GM23338 (cell line): Measurements from ENCODE around the gene POLDIP3. TPM values are rescaled to one million over a fixed set of nuclear protein-coding genes. Genes with fewer than 3 reads are reported as not detected.

Experiments used
- ATAC-seq: fragments of 200-7000 bp; cut with Tn5 transposase; 3 replicates; pipeline ENCODE4 v1.9.1; 2020
- DNase-seq: peaks from one replicate; pipeline ENCODE4 v3.0.0-alpha.2; 2015; ENCODE audit warnings: low spot score
- H2AFZ ChIP-seq: fragments of 200-600 bp; sonication (generic); 2 replicates; pipeline ENCODE4 v1.8.0; 2016; ENCODE audit warnings: antibody characterized with exemption, mild to moderate bottlenecking, moderate library complexity
- H3F3A ChIP-seq: fragments of 200-600 bp; sonication (generic); replicated peaks from 2 replicates; pipeline ENCODE4 v1.8.0; 2017; ENCODE audit warnings: antibody characterized with exemption, mixed run types, low read depth
- H3K27ac ChIP-seq: fragments of 200-600 bp; sonication (generic); 2 replicates; pipeline ENCODE4 v1.6.1; 2016; ENCODE audit warnings: low read depth
- H3K27me3 ChIP-seq: fragments of 200-600 bp; sonication (generic); 2 replicates; pipeline ENCODE4 v1.8.0; 2016; ENCODE audit warnings: mild to moderate bottlenecking, mixed run types, moderate library complexity; ENCODE audit not compliant: insufficient read depth
- H3K36me3 ChIP-seq: fragments of 200-600 bp; sonication (generic); 2 replicates; pipeline ENCODE4 v1.8.0; 2016; ENCODE audit warnings: mild to moderate bottlenecking; ENCODE audit not compliant: insufficient read depth
- H3K4me1 ChIP-seq: fragments of 200-600 bp; sonication (generic); 2 replicates; pipeline ENCODE4 v1.8.0; 2016; ENCODE audit warnings: mild to moderate bottlenecking, moderate library complexity; ENCODE audit not compliant: insufficient read depth
- H3K4me2 ChIP-seq: fragments of 200-600 bp; sonication (generic); 2 replicates; pipeline ENCODE4 v1.7.1; 2017; ENCODE audit warnings: mixed run types
- H3K4me3 ChIP-seq: fragments of 200-600 bp; sonication (generic); 2 replicates; pipeline ENCODE4 v1.6.1; 2016; ENCODE audit warnings: mixed run types
- H3K79me2 ChIP-seq: fragments of 200-600 bp; sonication (generic); replicated peaks from 2 replicates; pipeline ENCODE4 v1.8.0; 2017; ENCODE audit warnings: mild to moderate bottlenecking; ENCODE audit not compliant: insufficient read depth
- H3K9me2 ChIP-seq: fragments of 200-600 bp; sonication (generic); 2 replicates; pipeline ENCODE4 v1.8.0; 2017; ENCODE audit not compliant: insufficient read depth
- H4K20me1 ChIP-seq: fragments of 200-600 bp; sonication (generic); replicated peaks from 2 replicates; pipeline ENCODE4 v1.8.0; 2017; ENCODE audit warnings: mild to moderate bottlenecking; ENCODE audit not compliant: insufficient read depth
- H3K27ac Mint-ChIP-seq: 2 replicates; pipeline ENCODE4 v1.8.0; 2020; ENCODE audit warnings: inconsistent platforms, mild to moderate bottlenecking, moderate library complexity, mixed read lengths
- H3K27me3 Mint-ChIP-seq: 3 replicates; pipeline ENCODE4 v1.8.0; 2022; ENCODE audit warnings: low read depth, mild to moderate bottlenecking, moderate library complexity, mixed read lengths, inconsistent platforms; ENCODE audit not compliant: insufficient read depth, poor library complexity
- H3K36me3 Mint-ChIP-seq: 3 replicates; pipeline ENCODE4 v1.8.0; 2021; ENCODE audit warnings: low read depth, mild to moderate bottlenecking, inconsistent platforms, moderate library complexity, mixed read lengths
- H3K4me1 Mint-ChIP-seq: 3 replicates; pipeline ENCODE4 v1.8.0; 2020; ENCODE audit warnings: mild to moderate bottlenecking, inconsistent platforms, mixed read lengths
- H3K4me3 Mint-ChIP-seq: 3 replicates; pipeline ENCODE4 v1.8.0; 2021; ENCODE audit warnings: moderate library complexity, mild to moderate bottlenecking, inconsistent platforms, mixed read lengths
- H3K9me3 Mint-ChIP-seq: 3 replicates; pipeline ENCODE4 v1.8.0; 2020; ENCODE audit warnings: moderate library complexity, mild to moderate bottlenecking, inconsistent platforms, mixed read lengths
- CREB1 ChIP-seq: fragments of 250-450 bp; sonication (Bioruptor Pico); IDR thresholded peaks from 2 replicates; pipeline ENCODE4 v1.5.0; 2020; ENCODE audit warnings: low read depth, mild to moderate bottlenecking, moderate library complexity
- EZH2 ChIP-seq: fragments of 200-600 bp; sonication (generic); IDR thresholded peaks from one replicate; pipeline ENCODE4 v1.8.0; 2017; ENCODE audit warnings: antibody characterized with exemption, mild to moderate bottlenecking, low read depth; ENCODE audit not compliant: unreplicated experiment
- EZH2phosphoT487 ChIP-seq: fragments of 200-600 bp; sonication (generic); IDR thresholded peaks from one replicate; pipeline ENCODE4 v1.8.1; 2018; ENCODE audit warnings: antibody characterized with exemption; ENCODE audit not compliant: unreplicated experiment
- JUNB ChIP-seq: IDR thresholded peaks from one replicate; pipeline ENCODE4 v1.6.1; 2016; ENCODE audit warnings: antibody characterized with exemption; ENCODE audit not compliant: unreplicated experiment
- NANOG ChIP-seq: IDR thresholded peaks from 2 replicates; pipeline ENCODE4 v1.6.1; 2016; ENCODE audit warnings: antibody characterized with exemption, borderline replicate concordance
- POLR2AphosphoS5 ChIP-seq: IDR thresholded peaks from 2 replicates; pipeline ENCODE4 v1.6.1; 2016; ENCODE audit warnings: antibody characterized with exemption, low read depth
- STAT1 ChIP-seq: IDR thresholded peaks from one replicate; pipeline ENCODE4 v1.6.1; 2016; ENCODE audit warnings: antibody characterized with exemption; ENCODE audit not compliant: unreplicated experiment
- ZNF114 ChIP-seq: fragments of 250-450 bp; sonication (Bioruptor Pico); IDR thresholded peaks from 2 replicates; pipeline ENCODE4 v1.5.0; 2020; ENCODE audit warnings: mild to moderate bottlenecking, moderate library complexity
- ZNF331 ChIP-seq: fragments of 250-450 bp; sonication (Bioruptor Pico); IDR thresholded peaks from 2 replicates; pipeline ENCODE4 v1.5.0; 2020; ENCODE audit warnings: low read depth, mild to moderate bottlenecking, moderate library complexity
- polyA plus RNA-seq: library from polyadenylated mRNA; unstranded; fragments of >200 nt; fragmentation: Nextera tagmentation; extraction: Ambion mirVana; gene quantifications from 2 replicates; pipeline ENCODE4 v1.2.1, GENCODE V29; 2016
- total RNA-seq: library from RNA; depleted of rRNA; stranded (reverse); fragments of >200 nt; shearing (Covaris generic); gene quantifications from 2 replicates; pipeline ENCODE4 v1.2.3, GENCODE V29; 2014
- TF ChIP-seq, protein P1 (sequence below): IDR thresholded peaks from 2 replicates; pipeline ENCODE4 v1.6.1; 2016; ENCODE audit warnings: antibody characterized with exemption
- TF ChIP-seq, protein P2 (sequence below): IDR thresholded peaks from one replicate; pipeline ENCODE4 v1.6.1; 2018; ENCODE audit warnings: antibody characterized with exemption; ENCODE audit not compliant: unreplicated experiment
- TF ChIP-seq, protein P3 (sequence below): fragments of 250-450 bp; sonication (Bioruptor Pico); IDR thresholded peaks from 2 replicates; pipeline ENCODE4 v1.5.0; 2020; ENCODE audit warnings: mild to moderate bottlenecking, moderate library complexity

The POLDIP3 gene
- total and polyA plus RNA-seq, 2 experiments from 2014 or later: 38.2 to 54.3 TPM

DNA sequence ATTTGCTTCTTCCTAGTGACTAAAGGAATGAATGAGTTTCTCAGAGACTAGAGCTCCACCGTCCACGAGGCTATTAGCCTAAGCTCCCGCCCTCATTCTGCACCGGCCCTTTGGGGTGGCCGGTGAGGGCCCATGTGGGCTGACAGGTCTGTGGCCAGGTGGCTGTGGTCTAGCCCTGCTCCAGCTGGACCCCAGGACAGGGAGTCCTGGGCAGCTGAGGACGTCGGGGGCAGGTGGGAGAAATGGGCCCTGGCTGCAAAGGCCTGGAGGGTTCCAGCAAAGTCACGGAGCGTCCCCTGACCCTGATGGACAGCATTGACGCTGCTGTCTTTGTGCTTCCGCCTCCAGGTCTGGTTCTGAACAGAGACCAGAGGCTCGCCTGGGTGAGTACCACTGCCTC is 48.7 kb downstream of the POLDIP3 start:
- H3K9me3 Mint-ChIP-seq: no peaks in the 10 kb centered on the region; the same call in 2 of the 3 replicates
- Histone ChIP-seq H3K9me2 (no peaks in the 10 kb centered on the region), H3K4me1 (peaks cover 4% of the 10 kb centered on the region; the same call in 1 of the 2 replicates), H3K27ac (no peak overlapping the region), H3K4me3 (no peak overlapping the region), H4K20me1 (peaks cover 5% of the 10 kb centered on the region), H2AFZ (no peak overlapping the region), H3F3A (peaks cover 9% of the 10 kb centered on the region; the same call in 1 of the 2 replicates), H3K4me2 (no peak overlapping the region), H3K27me3 (no peaks in the 10 kb centered on the region; the same call in 1 of the 2 replicates), H3K79me2 (no peaks in the 10 kb centered on the region), H3K36me3 (no peaks in the 10 kb centered on the region)
- H3K27me3 Mint-ChIP-seq: peaks cover 16% of the 10 kb centered on the region
- no peak overlapping the region for H3K27ac Mint-ChIP-seq
- no peak overlapping the region for H3K4me3 Mint-ChIP-seq
- no peak for ATAC-seq
- H3K4me1 Mint-ChIP-seq: peaks cover 17% of the 10 kb centered on the region
- peaks cover 12% of the 10 kb centered on the region; the same call in 2 of the 3 replicates for H3K36me3 Mint-ChIP-seq
- no peak for TF ChIP-seq EZH2
- no peak for TF ChIP-seq JUNB
- no peak for DNase-seq

DNA sequence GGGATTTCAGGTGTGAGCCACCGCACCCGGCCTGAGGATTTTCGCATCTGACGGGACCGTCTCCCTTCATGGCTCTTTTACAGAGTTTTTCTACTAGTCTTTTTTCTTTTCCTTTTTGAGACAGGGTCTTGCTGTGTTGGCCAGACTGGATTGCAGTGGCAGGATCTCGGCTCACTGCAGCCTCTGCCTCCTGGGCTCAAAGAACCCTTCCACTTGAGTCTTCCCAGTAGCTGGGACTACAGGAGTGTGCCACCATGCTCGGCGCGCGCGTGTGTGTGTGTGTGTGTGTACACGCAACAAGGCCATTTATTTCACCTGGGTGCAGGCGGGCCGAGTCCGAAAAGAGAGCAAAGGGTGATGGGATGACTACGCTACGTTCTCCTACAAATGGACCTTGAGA is 50.0 kb downstream of the POLDIP3 start:
- no peaks in the 10 kb centered on the region; the same call in none of the 2 replicates for H4K20me1 ChIP-seq
- H3F3A ChIP-seq: peaks cover 7% of the 10 kb centered on the region; the same call in 1 of the 2 replicates
- no peak overlapping the region for H3K27ac ChIP-seq
- Mint-ChIP-seq H3K27me3 (peaks cover 26% of the 10 kb centered on the region), H3K27ac (no peak overlapping the region), H3K4me1 (peaks cover 12% of the 10 kb centered on the region), H3K36me3 (peaks cover 2% of the 10 kb centered on the region; the same call in 2 of the 3 replicates), H3K9me3 (no peaks in the 10 kb centered on the region; the same call in 2 of the 3 replicates), H3K4me3 (no peak overlapping the region)
- peaks cover 4% of the 10 kb centered on the region; the same call in 1 of the 2 replicates for H3K4me1 ChIP-seq
- no peak for ATAC-seq
- H3K9me2 ChIP-seq: no peaks in the 10 kb centered on the region
- no peak overlapping the region for H3K4me2 ChIP-seq
- no peaks in the 10 kb centered on the region for H3K36me3 ChIP-seq
- H2AFZ ChIP-seq: no peak overlapping the region
- H3K27me3 ChIP-seq: no peaks in the 10 kb centered on the region; the same call in 1 of the 2 replicates
- no peak overlapping the region for H3K4me3 ChIP-seq
- no peak for DNase-seq
- H3K79me2 ChIP-seq: no peaks in the 10 kb centered on the region
- TF ChIP-seq STAT1 (no peak), JUNB (no peak), EZH2 (no peak), NANOG (no peak), ZNF114 (CRISPR knock-in tag) (no peak), ZNF331 (no peak), POLR2AphosphoS5 (no peak), CREB1 (CRISPR knock-in tag) (no peak), EZH2phosphoT487 (no peak)
- TF ChIP-seq, protein P1, sequence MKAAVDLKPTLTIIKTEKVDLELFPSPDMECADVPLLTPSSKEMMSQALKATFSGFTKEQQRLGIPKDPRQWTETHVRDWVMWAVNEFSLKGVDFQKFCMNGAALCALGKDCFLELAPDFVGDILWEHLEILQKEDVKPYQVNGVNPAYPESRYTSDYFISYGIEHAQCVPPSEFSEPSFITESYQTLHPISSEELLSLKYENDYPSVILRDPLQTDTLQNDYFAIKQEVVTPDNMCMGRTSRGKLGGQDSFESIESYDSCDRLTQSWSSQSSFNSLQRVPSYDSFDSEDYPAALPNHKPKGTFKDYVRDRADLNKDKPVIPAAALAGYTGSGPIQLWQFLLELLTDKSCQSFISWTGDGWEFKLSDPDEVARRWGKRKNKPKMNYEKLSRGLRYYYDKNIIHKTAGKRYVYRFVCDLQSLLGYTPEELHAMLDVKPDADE: no peak
- TF ChIP-seq, protein P2, sequence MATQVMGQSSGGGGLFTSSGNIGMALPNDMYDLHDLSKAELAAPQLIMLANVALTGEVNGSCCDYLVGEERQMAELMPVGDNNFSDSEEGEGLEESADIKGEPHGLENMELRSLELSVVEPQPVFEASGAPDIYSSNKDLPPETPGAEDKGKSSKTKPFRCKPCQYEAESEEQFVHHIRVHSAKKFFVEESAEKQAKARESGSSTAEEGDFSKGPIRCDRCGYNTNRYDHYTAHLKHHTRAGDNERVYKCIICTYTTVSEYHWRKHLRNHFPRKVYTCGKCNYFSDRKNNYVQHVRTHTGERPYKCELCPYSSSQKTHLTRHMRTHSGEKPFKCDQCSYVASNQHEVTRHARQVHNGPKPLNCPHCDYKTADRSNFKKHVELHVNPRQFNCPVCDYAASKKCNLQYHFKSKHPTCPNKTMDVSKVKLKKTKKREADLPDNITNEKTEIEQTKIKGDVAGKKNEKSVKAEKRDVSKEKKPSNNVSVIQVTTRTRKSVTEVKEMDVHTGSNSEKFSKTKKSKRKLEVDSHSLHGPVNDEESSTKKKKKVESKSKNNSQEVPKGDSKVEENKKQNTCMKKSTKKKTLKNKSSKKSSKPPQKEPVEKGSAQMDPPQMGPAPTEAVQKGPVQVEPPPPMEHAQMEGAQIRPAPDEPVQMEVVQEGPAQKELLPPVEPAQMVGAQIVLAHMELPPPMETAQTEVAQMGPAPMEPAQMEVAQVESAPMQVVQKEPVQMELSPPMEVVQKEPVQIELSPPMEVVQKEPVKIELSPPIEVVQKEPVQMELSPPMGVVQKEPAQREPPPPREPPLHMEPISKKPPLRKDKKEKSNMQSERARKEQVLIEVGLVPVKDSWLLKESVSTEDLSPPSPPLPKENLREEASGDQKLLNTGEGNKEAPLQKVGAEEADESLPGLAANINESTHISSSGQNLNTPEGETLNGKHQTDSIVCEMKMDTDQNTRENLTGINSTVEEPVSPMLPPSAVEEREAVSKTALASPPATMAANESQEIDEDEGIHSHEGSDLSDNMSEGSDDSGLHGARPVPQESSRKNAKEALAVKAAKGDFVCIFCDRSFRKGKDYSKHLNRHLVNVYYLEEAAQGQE: no peak
- TF ChIP-seq, protein P3, sequence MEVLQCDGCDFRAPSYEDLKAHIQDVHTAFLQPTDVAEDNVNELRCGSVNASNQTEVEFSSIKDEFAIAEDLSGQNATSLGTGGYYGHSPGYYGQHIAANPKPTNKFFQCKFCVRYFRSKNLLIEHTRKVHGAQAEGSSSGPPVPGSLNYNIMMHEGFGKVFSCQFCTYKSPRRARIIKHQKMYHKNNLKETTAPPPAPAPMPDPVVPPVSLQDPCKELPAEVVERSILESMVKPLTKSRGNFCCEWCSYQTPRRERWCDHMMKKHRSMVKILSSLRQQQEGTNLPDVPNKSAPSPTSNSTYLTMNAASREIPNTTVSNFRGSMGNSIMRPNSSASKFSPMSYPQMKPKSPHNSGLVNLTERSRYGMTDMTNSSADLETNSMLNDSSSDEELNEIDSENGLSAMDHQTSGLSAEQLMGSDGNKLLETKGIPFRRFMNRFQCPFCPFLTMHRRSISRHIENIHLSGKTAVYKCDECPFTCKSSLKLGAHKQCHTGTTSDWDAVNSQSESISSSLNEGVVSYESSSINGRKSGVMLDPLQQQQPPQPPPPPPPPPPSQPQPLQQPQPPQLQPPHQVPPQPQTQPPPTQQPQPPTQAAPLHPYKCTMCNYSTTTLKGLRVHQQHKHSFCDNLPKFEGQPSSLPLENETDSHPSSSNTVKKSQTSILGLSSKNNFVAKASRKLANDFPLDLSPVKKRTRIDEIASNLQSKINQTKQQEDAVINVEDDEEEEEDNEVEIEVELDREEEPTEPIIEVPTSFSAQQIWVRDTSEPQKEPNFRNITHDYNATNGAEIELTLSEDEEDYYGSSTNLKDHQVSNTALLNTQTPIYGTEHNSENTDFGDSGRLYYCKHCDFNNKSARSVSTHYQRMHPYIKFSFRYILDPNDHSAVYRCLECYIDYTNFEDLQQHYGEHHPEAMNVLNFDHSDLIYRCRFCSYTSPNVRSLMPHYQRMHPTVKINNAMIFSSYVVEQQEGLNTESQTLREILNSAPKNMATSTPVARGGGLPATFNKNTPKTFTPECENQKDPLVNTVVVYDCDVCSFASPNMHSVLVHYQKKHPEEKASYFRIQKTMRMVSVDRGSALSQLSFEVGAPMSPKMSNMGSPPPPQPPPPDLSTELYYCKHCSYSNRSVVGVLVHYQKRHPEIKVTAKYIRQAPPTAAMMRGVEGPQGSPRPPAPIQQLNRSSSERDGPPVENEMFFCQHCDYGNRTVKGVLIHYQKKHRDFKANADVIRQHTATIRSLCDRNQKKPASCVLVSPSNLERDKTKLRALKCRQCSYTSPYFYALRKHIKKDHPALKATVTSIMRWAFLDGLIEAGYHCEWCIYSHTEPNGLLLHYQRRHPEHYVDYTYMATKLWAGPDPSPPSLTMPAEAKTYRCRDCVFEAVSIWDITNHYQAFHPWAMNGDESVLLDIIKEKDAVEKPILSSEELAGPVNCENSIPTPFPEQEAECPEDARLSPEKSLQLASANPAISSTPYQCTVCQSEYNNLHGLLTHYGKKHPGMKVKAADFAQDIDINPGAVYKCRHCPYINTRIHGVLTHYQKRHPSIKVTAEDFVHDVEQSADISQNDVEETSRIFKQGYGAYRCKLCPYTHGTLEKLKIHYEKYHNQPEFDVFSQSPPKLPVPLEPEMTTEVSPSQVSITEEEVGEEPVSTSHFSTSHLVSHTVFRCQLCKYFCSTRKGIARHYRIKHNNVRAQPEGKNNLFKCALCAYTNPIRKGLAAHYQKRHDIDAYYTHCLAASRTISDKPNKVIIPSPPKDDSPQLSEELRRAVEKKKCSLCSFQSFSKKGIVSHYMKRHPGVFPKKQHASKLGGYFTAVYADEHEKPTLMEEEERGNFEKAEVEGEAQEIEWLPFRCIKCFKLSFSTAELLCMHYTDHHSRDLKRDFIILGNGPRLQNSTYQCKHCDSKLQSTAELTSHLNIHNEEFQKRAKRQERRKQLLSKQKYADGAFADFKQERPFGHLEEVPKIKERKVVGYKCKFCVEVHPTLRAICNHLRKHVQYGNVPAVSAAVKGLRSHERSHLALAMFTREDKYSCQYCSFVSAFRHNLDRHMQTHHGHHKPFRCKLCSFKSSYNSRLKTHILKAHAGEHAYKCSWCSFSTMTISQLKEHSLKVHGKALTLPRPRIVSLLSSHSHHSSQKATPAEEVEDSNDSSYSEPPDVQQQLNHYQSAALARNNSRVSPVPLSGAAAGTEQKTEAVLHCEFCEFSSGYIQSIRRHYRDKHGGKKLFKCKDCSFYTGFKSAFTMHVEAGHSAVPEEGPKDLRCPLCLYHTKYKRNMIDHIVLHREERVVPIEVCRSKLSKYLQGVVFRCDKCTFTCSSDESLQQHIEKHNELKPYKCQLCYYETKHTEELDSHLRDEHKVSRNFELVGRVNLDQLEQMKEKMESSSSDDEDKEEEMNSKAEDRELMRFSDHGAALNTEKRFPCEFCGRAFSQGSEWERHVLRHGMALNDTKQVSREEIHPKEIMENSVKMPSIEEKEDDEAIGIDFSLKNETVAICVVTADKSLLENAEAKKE: no peak
